HG03442 (cell line): ENCODE results near the gene HSH2D.
A peak's percentile ranks its signal among the peaks of the same experiment; 100 is the strongest.
"Not testable (repeated sequence)": the region's sequence is repeated elsewhere in the genome, so short reads cannot be mapped to it uniquely, and the experiment has no call there.

Experiments
- ATAC-seq: cut with Tn5 transposase; IDR thresholded peaks from one replicate; pipeline ENCODE4 v1.9.1; 2021; ENCODE audit warnings: mild to moderate bottlenecking, moderate library complexity; ENCODE audit not compliant: unreplicated experiment

HSH2D gene

GRCh38 chr19:16143399-16144215 is at the start of gene HSH2D:
TSS of gene HSH2D (plus strand) at chr19:16143685. CDS start at chr19:16148751, 5,066 bp downstream.
- peak; percentile 61 for ATAC-seq

- no peak for ATAC-seq
Observed at GRCh38 chr19:16094360-16095070, 49.0 kb upstream of the HSH2D start.

- no peak for ATAC-seq
Observed at GRCh38 chr19:16095071-16095571, 48.4 kb upstream of the HSH2D start.

GRCh38 chr19:16096280-16096855 is 47.1 kb upstream of the HSH2D start:
- ATAC-seq = no peak

- no peak for ATAC-seq
Observed at GRCh38 chr19:16098416-16098768, 45.1 kb upstream of the HSH2D start.

- ATAC-seq = no peak
Observed at GRCh38 chr19:16098821-16099220, 44.7 kb upstream of the HSH2D start.

GRCh38 chr19:16099314-16099965 is 44.0 kb upstream of the HSH2D start:
- not testable (repeated sequence) for ATAC-seq

GRCh38 chr19:16100524-16100923 is 43.0 kb upstream of the HSH2D start:
- no peak for ATAC-seq

- ATAC-seq = no peak
Observed at GRCh38 chr19:16104722-16105121, 38.8 kb upstream of the HSH2D start.

GRCh38 chr19:16106121-16106520 is 37.4 kb upstream of the HSH2D start:
- no peak for ATAC-seq

- ATAC-seq = peak; percentile 90
Observed at GRCh38 chr19:16111160-16111908, 32.2 kb upstream of the HSH2D start, which contains the start of gene RAB8A. TSS of gene RAB8A (plus strand) at chr19:16111889. CDS start at chr19:16111902, 13 bp downstream.

- ATAC-seq = no peak
Observed at GRCh38 chr19:16111909-16112752, 31.4 kb upstream of the HSH2D start.

GRCh38 chr19:16112778-16113177 is 30.7 kb upstream of the HSH2D start:
- no peak for ATAC-seq

- ATAC-seq = no peak
Observed at GRCh38 chr19:16113727-16114126, 29.8 kb upstream of the HSH2D start.

GRCh38 chr19:16115301-16116039 is 28.0 kb upstream of the HSH2D start:
- no peak for ATAC-seq

GRCh38 chr19:16116067-16116466 is 27.4 kb upstream of the HSH2D start:
- no peak for ATAC-seq

- peak; percentile 23 for ATAC-seq
Observed at GRCh38 chr19:16117594-16118033, 25.9 kb upstream of the HSH2D start.

- ATAC-seq = peak; percentile 60
Observed at GRCh38 chr19:16118489-16119033, 24.9 kb upstream of the HSH2D start.
